ENCODE data around the gene ULK1. TPM values are rescaled to one million over a fixed set of nuclear protein-coding genes. Genes with fewer than 3 reads are reported as not detected.
"Not testable (repeated sequence)": the region's sequence is repeated elsewhere in the genome, so short reads cannot be mapped to it uniquely, and the experiment has no call there.

The ULK1 gene
- total RNA-seq, 1 donor from 2014 or later: 156 TPM

GRCh38 chr12:131948166-131948712 lies 53.8 kb downstream of the ULK1 start:
- H3K36me3 ChIP-seq: peaks cover 0 to 6% of the 10 kb centered on the region in 2 donors
- no peaks in the 10 kb centered on the region for H3K9me3 ChIP-seq
- intact Hi-C loops (cut with DNase I): no loop called here
- DNase-seq (ENCODE audit: low spot score in 2 of 2): no peak
- H3K27me3 ChIP-seq: no peaks in the 10 kb centered on the region
- peak overlapping the region; percentile 83 to 93 for H3K27ac ChIP-seq
- TF ChIP-seq CTCF (IDR thresholded peaks at IDR 0.05): no peak
- peaks cover 3 to 20% of the 10 kb centered on the region in 2 donors for H3K4me1 ChIP-seq
- no peak overlapping the region for H3K4me3 ChIP-seq

GRCh38 chr12:131948713-131949430 lies 54.5 kb downstream of the ULK1 start:
- not testable (repeated sequence) for H3K36me3 ChIP-seq, H3K9me3 ChIP-seq, H3K27me3 ChIP-seq
- intact Hi-C loops (cut with DNase I): loop anchor here (1.0 kb wide), 3 partner anchors 20 to 135 kb away; partner anchors contain the start of gene PUS1
- Histone ChIP-seq H3K4me1 (peaks cover 3 to 20% of the 10 kb centered on the region in 2 donors), H3K27ac (peak overlapping the region; percentile 83 to 93), H3K4me3 (peak overlapping the region; percentile 76 to 94)
- peak in 1 of 2 donors; percentile 77 for DNase-seq (ENCODE audit: low spot score in 2 of 2)

GRCh38 chr12:131949431-131950181 lies 55.2 kb downstream of the ULK1 start, which contains the start of gene EP400:
EP400 (plus strand) TSS chr12:131949942; CDS start chr12:131960620, 10,678 bp downstream.
- H3K4me1 ChIP-seq: peaks cover 3 to 20% of the 10 kb centered on the region in 2 donors
- peak within 1 kb of the TSS; percentile 76 to 94 for H3K4me3 ChIP-seq
- H3K27me3 ChIP-seq: no peaks in the 10 kb centered on the region
- TF ChIP-seq CTCF (IDR thresholded peaks at IDR 0.05): peak; percentile 30 to 70 (median 58)
- H3K36me3 ChIP-seq: peaks cover 0 to under 1% of the 10 kb centered on the region in 2 donors
- DNase-seq (ENCODE audit: low spot score in 2 of 2): peak; percentile 82 to 98
- no peaks in the 10 kb centered on the region for H3K9me3 ChIP-seq
- peak within 1 kb of the TSS; percentile 83 to 93 for H3K27ac ChIP-seq
- intact Hi-C loops (cut with DNase I): loop anchor here (1.0 kb wide), 4 partner anchors 20 to 135 kb away; partner anchors contain the start of gene PUS1

GRCh38 chr12:131950182-131950913 lies 55.9 kb downstream of the ULK1 start:
- Histone ChIP-seq H3K4me3 (peak overlapping the region; percentile 76 to 94), H3K9me3 (no peaks in the 10 kb centered on the region), H3K27ac (peak overlapping the region; percentile 83 to 93), H3K27me3 (no peaks in the 10 kb centered on the region), H3K36me3 (no peaks in the 10 kb centered on the region), H3K4me1 (peaks cover 3 to 20% of the 10 kb centered on the region in 2 donors)
- intact Hi-C loops (cut with DNase I): loop anchor here (1.0 kb wide), 1 partner anchor 99 kb away; no protein-coding TSS in a partner anchor
- peak in 1 of 2 donors; percentile 70 for DNase-seq (ENCODE audit: low spot score in 2 of 2)
- no peak for TF ChIP-seq CTCF (IDR thresholded peaks at IDR 0.05)

GRCh38 chr12:131953810-131954209 lies 59.4 kb downstream of the ULK1 start:
- intact Hi-C loops (cut with DNase I); H3K27me3 ChIP-seq; H3K36me3 ChIP-seq; DNase-seq (ENCODE audit: low spot score in 2 of 2); H3K4me3 ChIP-seq; H3K9me3 ChIP-seq; H3K27ac ChIP-seq: not testable (repeated sequence)
- H3K4me1 ChIP-seq: peaks cover 3 to 20% of the 10 kb centered on the region in 2 donors

GRCh38 chr12:131954460-131954859 lies 60.0 kb downstream of the ULK1 start:
- H3K9me3 ChIP-seq; H3K27me3 ChIP-seq; intact Hi-C loops (cut with DNase I); H3K4me3 ChIP-seq; H3K36me3 ChIP-seq; DNase-seq (ENCODE audit: low spot score in 2 of 2); H3K27ac ChIP-seq: not testable (repeated sequence)
- H3K4me1 ChIP-seq: peaks cover 3 to 16% of the 10 kb centered on the region in 2 donors

Measured in ascending aorta (tissue), 2 donors.